ENCODE measurements around the gene MTHFR.

MTHFR gene

GRCh38 chr1:11749203-11749689 is 56.5 kb downstream of the MTHFR start:
- TF ChIP-seq POLR2AphosphoS5 (IDR thresholded peaks at IDR 0.05; ENCODE audit: low read depth, low read length): no peak
- no peak for TF ChIP-seq FOXP2 (optimal IDR thresholded peaks at IDR 0.05; ENCODE audit: borderline replicate concordance, extremely low read depth, extremely low read length, insufficient read depth)
- no peak for TF ChIP-seq REST (IDR thresholded peaks at IDR 0.05; ENCODE audit: insufficient read depth in 1 of 2, low read depth in 2 of 2, low read length in 2 of 2)
- no peak for TF ChIP-seq SIN3A (IDR thresholded peaks at IDR 0.05; ENCODE audit: borderline replicate concordance, insufficient read depth, low read length)
- no peak for TF ChIP-seq TAF1 (IDR thresholded peaks at IDR 0.05; ENCODE audit: borderline replicate concordance, insufficient read depth, low read length)

- TF ChIP-seq REST (IDR thresholded peaks at IDR 0.05; ENCODE audit: insufficient read depth in 1 of 2, low read depth in 2 of 2, low read length in 2 of 2): no peak
- TF ChIP-seq SIN3A (IDR thresholded peaks at IDR 0.05; ENCODE audit: borderline replicate concordance, insufficient read depth, low read length): no peak
- TF ChIP-seq POLR2AphosphoS5 (IDR thresholded peaks at IDR 0.05; ENCODE audit: low read depth, low read length): no peak
- no peak for TF ChIP-seq TAF1 (IDR thresholded peaks at IDR 0.05; ENCODE audit: borderline replicate concordance, insufficient read depth, low read length)
Measured at GRCh38 chr1:11748294-11749202, 57.2 kb downstream of the MTHFR start.

GRCh38 chr1:11746795-11747487 is 58.8 kb downstream of the MTHFR start:
- TF ChIP-seq POLR2AphosphoS5 (IDR thresholded peaks at IDR 0.05; ENCODE audit: low read depth, low read length) (no peak), SIN3A (IDR thresholded peaks at IDR 0.05; ENCODE audit: borderline replicate concordance, insufficient read depth, low read length) (no peak), TAF1 (IDR thresholded peaks at IDR 0.05; ENCODE audit: borderline replicate concordance, insufficient read depth, low read length) (no peak)

GRCh38 chr1:11746092-11746491 is 59.7 kb downstream of the MTHFR start:
- TF ChIP-seq REST (IDR thresholded peaks at IDR 0.05; ENCODE audit: insufficient read depth in 1 of 2, low read depth in 2 of 2, low read length in 2 of 2) (no peak), SIN3A (IDR thresholded peaks at IDR 0.05; ENCODE audit: borderline replicate concordance, insufficient read depth, low read length) (no peak), TAF1 (IDR thresholded peaks at IDR 0.05; ENCODE audit: borderline replicate concordance, insufficient read depth, low read length) (no peak), FOXP2 (optimal IDR thresholded peaks at IDR 0.05; ENCODE audit: borderline replicate concordance, extremely low read depth, extremely low read length, insufficient read depth) (no peak), POLR2AphosphoS5 (IDR thresholded peaks at IDR 0.05; ENCODE audit: low read depth, low read length) (no peak)

GRCh38 chr1:11744287-11744686 is 61.5 kb downstream of the MTHFR start:
- TF ChIP-seq REST (IDR thresholded peaks at IDR 0.05; ENCODE audit: insufficient read depth in 1 of 2, low read depth in 2 of 2, low read length in 2 of 2): no peak
- TF ChIP-seq SIN3A (IDR thresholded peaks at IDR 0.05; ENCODE audit: borderline replicate concordance, insufficient read depth, low read length): no peak
- no peak for TF ChIP-seq POLR2AphosphoS5 (IDR thresholded peaks at IDR 0.05; ENCODE audit: low read depth, low read length)
- no peak for TF ChIP-seq FOXP2 (optimal IDR thresholded peaks at IDR 0.05; ENCODE audit: borderline replicate concordance, extremely low read depth, extremely low read length, insufficient read depth)
- TF ChIP-seq TAF1 (IDR thresholded peaks at IDR 0.05; ENCODE audit: borderline replicate concordance, insufficient read depth, low read length): no peak

Measured in PFSK-1 (cell line).